ENCODE measurements around the gene TSGA10IP.

The TSGA10IP gene

GRCh38 chr11:65977621-65978390 is 32.5 kb downstream of the TSGA10IP start:
- DNase-seq (ENCODE audit: low read depth) = no peak

DNA sequence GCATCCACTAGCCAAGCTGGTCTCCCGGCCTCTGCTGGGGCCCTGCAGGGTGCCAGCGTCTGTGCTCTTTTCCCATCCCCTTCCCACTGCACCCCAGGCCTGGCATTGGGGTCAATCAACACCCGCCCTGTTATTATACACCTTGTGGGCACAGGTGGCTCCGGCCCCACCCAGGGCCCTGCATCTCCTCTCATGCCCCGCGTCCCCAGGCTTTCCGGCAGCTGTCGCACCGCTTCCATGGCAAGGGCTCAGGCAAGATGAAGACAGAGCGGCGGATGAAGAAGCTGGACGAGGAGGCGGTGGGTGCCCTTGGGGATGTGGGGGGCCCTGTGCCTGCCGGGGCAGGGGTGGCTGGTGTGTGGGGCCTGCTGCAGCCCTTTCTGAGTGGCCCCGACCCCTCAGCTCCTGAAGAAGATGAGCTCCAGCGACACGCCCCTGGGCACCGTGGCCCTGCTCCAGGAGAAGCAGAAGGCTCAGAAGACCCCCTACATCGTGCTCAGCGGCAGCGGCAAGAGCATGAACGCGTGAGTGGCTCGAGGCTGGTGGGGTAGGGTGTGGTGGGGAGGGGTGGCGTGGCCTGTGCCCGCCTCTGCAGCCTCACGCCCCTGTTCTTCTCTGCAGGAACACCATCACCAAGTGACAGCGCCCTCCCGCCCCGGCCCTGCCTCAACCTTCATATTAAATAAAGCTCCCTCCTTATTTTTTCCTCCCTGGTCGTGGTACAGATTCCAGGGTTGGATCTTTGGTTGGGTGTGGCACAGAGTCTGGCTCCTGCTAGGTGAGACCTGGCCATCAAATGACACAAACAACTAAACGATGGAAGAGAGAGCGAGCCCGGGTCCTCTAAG is 33.3 kb downstream of the TSGA10IP start:
- no peak for DNase-seq (ENCODE audit: low read depth)

DNA sequence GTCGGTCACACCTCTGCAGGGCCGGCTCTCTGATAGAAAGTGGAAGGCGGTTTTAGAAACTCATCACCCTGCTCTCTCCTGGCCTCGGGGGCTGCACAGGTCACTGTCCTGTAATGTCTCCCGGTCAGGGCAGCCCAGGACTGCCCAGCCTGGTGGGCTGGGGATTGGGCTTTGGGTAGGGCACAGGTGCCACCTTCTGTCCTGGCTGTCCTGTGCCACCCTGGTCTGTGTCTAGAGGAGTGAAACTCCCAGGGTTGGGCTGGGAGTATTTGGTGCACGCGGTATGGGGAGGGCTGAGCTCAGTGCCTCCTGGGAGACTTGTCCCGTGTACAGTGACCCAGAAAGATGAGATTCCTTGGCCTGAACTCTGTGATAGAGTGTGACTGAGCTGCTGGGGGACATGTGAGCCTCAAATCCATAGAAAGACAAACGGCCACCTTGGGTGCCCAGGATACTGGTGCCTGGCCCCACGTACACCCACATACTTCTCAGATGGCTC is 34.0 kb downstream of the TSGA10IP start:
- DNase-seq (ENCODE audit: low read depth) = no peak

DNA sequence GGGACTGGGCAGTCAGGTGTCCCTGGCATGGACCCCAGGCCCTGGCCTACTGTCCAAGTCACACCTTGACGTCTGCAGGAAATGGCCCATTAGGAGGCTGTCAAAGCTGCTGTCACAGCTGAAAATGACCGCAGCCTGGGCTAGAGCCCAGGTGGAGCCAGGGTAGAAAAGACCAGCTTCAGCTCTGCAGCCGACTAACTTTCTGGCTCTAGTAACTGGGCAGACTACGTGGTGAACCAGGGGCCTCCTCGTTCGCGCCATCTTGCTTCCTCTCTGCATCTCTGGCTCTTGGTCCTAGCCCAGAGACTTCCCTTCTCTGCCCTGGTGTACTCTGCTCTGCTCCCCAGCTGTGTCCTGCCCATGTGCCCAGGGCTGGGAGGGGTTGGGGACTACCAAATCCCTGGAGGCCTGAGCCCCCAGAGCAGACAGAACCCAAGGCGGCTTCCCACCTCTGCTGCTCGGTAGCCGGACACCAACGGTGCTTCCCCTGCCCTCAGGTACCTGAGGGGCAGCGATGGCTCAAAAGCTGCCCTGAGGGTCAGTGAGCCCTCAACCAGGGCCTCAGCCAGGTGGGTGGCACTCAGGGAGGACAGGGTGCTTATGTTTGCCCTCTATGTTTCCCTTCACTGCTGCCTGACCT is 35.9 kb downstream of the TSGA10IP start:
- no peak for DNase-seq (ENCODE audit: low read depth)

DNA sequence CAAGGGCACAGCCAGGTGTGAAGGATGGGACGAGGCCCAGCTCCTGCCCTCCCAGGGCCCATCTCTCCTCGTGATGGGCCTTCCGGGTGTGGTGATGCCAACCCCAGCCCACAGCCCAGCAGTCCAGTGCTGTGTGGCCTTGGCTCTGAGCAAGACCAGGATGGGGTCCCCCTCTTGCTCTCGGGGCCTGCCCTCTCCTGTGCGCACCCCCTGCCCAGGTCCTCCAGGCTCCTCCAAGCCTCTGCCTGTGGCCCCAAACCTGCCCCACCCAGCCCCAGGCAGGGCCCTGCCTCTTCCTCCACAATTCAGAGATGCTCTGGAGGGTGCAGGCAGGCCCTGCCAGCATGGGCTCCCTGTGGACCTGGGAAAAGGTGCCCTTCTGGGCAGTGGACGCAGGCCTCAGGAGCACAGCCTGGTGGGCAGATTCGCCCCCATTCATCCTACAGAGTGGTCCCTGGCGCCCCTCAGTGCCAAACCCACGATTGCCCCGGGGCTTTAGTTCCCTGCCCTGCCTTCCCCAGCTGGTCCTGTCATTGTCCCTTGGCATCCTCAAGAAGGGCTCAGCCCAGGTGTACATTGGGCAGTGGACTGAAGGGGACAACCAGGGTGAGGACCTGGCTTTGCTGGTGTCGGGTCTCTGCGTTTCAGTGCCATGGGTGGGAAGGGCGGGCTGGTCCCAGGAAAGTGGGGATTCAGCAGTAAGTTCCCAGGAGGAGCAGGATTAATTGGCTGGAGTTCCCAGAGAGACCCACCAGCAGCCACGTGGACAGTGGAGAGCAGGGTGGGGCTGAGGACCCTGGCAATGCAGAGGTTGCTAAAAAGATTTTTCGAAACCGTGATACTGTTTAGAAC is 36.9 kb downstream of the TSGA10IP start:
- DNase-seq (ENCODE audit: low read depth) = no peak

- no peak for DNase-seq (ENCODE audit: low read depth)
These were observed 37.7 kb downstream of the TSGA10IP start for GRCh38 chr11:65982824-65983588.

GRCh38 chr11:65983589-65983987 is 38.3 kb downstream of the TSGA10IP start:
- DNase-seq (ENCODE audit: low read depth) = no peak

- no peak for DNase-seq (ENCODE audit: low read depth)
These were observed 42.1 kb downstream of the TSGA10IP start for GRCh38 chr11:65987336-65987735.

DNA sequence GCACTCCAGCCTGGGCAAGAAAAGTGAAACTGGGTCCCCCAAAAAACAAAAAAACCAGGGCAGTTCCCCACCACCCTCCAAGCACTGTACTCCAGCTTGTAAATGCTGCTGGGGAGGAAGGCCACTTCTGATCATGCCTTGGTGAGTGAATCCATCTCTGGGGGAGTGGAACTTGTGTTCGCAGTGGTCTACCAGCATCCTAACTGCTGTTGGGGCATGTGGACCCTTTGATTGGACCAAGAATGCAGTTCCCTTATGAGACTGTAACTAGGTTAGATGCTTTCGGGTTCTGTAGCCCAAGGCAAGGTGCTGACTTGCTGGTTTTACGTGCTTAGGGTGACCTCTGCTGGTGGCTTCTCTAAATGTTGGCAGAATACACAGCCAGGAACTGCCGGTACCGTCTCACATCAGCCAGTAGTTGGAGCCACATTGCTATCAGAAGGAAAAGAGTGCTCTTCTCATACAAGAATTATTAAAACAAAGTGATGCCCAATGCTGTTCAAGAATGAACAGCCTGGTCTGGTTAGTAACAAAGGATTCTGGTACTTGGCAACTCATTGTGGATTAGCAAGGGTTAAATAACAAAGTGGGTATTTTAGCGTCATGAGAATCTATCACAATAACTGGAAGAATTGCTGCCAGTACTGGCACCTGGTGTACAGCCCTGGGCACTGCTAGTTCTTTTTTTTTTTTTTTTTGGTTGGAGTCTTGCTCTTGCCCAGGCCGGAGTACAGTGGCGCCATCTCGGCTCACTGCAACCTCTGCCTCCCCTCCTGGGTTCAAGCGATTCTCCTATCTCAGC is 43.7 kb downstream of the TSGA10IP start:
- peak; percentile 91 for DNase-seq (ENCODE audit: low read depth)

DNA sequence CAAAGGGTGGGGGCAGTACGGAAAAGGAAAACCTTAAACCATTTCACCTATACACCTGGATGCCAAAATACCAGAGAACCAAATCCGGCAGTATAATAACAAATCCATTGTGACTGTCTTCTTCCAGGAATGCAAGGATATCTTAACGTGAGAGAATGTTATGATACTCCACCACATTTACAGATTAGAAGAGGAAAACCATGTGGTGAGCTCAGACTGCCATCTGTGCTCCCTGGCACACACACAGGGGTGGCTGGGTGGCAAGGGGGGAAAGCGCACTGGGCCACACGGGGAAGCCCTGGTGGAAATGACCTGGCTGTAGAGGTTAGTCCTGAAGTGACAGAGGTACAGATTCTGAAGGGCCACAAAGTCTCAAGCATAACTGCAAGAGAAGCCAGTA is 46.8 kb downstream of the TSGA10IP start:
- no peak for DNase-seq (ENCODE audit: low read depth)

DNA sequence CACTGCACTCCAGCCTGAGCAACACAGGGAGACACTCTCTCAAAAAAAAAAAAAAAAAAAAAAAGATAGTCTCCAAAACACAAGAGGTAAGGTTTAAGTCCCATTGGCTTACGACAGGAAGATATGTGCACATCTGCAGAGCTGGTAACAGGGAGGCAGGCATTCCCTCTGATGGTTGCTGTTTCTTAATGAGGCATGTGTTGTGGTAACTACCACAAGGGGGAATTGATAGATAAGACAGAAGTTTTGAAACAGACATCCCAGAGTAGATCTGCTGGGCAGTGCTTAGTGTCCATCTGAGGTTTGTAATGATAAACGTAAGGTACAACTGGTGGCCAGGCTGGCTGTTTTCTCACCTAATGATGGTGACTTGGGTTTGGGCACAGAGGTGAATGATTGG is 52.0 kb downstream of the TSGA10IP start:
- DNase-seq (ENCODE audit: low read depth) = no peak

DNA sequence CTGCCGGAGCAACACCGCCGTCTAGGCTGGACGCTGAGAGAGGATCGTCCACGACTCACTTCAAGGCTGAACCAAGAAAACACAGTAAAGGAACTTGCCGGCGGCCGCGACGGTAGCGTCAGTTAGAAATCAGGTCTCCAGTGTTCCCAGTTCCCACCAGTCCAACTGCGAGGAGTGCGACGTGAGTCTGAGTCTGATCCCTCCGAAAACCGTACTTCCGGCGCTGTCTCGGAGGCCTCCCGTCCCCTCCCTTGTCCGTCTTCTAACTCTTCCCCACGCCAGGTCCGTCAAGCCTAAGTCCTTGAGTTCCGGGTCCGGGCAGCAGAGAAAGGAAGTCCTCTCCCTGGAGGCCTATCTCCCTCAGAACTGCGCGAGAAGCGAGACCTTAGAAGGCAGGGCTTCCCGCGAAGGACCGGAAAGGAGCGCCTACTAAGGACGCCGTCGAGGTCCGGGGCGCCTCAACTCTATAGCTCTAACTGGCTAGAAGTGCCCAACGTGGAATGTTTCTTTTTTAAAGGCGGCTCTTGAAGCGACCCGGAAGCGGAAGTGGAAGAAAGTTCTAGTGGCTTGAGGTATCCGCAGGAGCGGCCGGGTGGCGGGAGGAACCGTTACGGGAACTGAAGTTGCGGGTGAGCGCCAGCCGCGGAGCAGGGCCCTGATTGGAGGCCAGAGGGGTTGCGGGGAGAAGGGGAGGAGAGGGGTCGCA is 56.8 kb downstream of the TSGA10IP start, which contains the start of the genes BANF1 and EIF1AD:
BANF1 (plus strand) TSS at position 562 of the 706 bp plus-strand sequence. CDS start 748 bp downstream, outside the sequence.
EIF1AD (minus strand) TSS at position 216 of the 706 bp plus-strand sequence. CDS start 1,768 bp downstream, outside the sequence.
- peak; percentile 90 for DNase-seq (ENCODE audit: low read depth)

GRCh38 chr11:66002648-66003225 is 57.5 kb downstream of the TSGA10IP start:
- no peak for DNase-seq (ENCODE audit: low read depth)

DNA sequence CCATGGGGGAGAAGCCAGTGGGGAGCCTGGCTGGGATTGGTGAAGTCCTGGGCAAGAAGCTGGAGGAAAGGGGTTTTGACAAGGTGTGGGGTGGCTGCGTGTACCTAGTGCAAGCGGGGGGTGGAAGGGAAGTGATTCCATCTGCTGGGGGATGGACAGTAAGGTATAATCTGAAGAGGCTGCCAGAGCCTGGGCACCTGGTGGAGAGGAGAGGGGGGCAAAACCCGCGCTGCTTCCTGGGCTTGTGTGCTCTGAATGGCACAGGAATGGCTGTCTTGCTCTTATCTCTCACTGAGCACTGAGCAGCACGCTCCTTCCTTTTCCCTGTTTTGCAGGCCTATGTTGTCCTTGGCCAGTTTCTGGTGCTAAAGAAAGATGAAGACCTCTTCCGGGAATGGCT is 58.0 kb downstream of the TSGA10IP start:
- no peak for DNase-seq (ENCODE audit: low read depth)

DNA sequence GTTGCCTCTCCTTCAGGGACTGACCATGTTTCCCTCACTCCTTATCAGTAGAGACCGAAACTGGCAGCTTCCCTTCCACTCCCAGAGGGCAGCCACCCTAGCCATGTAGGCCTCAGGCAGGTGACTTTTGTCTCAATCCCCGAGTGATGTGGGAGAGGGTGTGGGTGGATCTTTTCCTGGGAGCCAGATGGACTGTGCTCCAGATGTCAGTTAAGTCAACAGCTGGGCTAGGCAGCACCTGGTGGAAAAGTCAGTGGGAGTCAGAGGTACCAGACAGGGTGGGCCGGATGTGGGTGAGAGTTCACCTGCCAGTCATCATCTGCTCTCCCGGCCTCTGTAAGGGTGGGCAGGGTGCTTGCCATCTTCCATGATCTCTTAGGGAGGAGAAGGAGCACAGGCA is 58.9 kb downstream of the TSGA10IP start:
- no peak for DNase-seq (ENCODE audit: low read depth)

- no peak for DNase-seq (ENCODE audit: low read depth)
These were observed 61.0 kb downstream of the TSGA10IP start for GRCh38 chr11:66006134-66006890.

GRCh38 chr11:66006891-66007176 is 61.6 kb downstream of the TSGA10IP start:
- no peak for DNase-seq (ENCODE audit: low read depth)

DNA sequence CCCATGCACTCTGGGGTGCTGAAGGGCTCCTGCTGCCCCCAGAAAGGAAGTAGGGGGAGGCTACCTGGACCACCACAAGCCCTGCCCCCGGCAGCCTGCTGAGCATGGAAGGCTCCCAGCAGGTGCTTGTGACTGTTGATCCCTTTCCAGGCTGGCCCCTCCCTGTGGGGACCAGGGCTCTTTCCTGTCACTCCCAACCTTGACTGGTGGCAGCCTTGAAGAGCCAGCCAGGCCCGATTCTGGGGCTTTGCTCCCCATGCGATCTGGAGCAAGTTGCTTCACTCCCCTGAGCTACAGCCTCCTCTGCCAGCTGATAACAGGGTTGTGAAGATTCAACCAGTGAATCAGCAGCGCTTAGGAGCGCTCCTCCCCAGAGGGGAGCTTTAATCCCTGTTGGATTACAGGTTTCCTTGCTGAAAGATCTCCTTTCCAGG is 61.9 kb downstream of the TSGA10IP start:
- DNase-seq (ENCODE audit: low read depth) = no peak

All from activated gamma-delta T cell treated with anti-CD3 and anti-CD28 coated beads, Interleukin-2, amount 50 U/mL, for 16 hours (primary cell).